HEK293 (cell line): ENCODE measurements around the gene STN1.

ENCODE experiments used
- CTCF ChIA-PET: fragments of 350-600 bp; formaldehyde crosslinking; extraction: SDS; loops from one replicate; lab custom pipeline; 2021; ENCODE audit warnings: antibody characterized with exemption; lab: Yijun Ruan, JAX
- POLR2A ChIA-PET: fragments of 300-600 bp; formaldehyde crosslinking; extraction: SDS; loops from one replicate; lab custom pipeline; 2020; ENCODE audit warnings: antibody characterized with exemption, inconsistent platforms; lab: Yijun Ruan, JAX
- H3K27ac ChIP-seq: fragments of 200-500 bp; sonication (Bioruptor generic); 2 replicates; pipeline ENCODE4 v1.5.1; 2014; ENCODE audit warnings: low read depth, low read length, control low read depth, inconsistent platforms; ENCODE audit errors: extremely low read depth
- H3K36me3 ChIP-seq, 2 experiments: fragments of 200-500 bp in 1 of 2; sonication (Bioruptor generic) in 1 of 2; 1 replicate in 1 of 2; 2 replicates in 1 of 2; pipeline ENCODE4 v1.5.1; 2014 to 2017; ENCODE audit warnings: inconsistent platforms in 2 of 2, low read length in 2 of 2; ENCODE audit not compliant: control insufficient read depth in 2 of 2, insufficient read depth in 1 of 2
- H3K4me1 ChIP-seq: fragments of 200-500 bp; sonication (Bioruptor generic); 2 replicates; pipeline ENCODE4 v1.5.1; 2014; ENCODE audit warnings: mild to moderate bottlenecking, low read length, inconsistent platforms; ENCODE audit not compliant: control insufficient read depth, insufficient read depth
- H3K4me3 ChIP-seq: 2 replicates; pipeline ENCODE4 v1.5.1; 2011; ENCODE audit warnings: low read depth, mild to moderate bottlenecking, control low read depth, low read length, moderate library complexity
- H3K9me3 ChIP-seq: fragments of 200-500 bp; sonication (Bioruptor generic); 2 replicates; pipeline ENCODE4 v1.5.1; 2014; ENCODE audit warnings: low read depth, low read length, inconsistent platforms; ENCODE audit not compliant: control insufficient read depth, insufficient read depth
- EGR2 ChIP-seq: fragments of 450-650 bp; formaldehyde crosslinking; IDR thresholded peaks from 2 replicates; pipeline ENCODE4 v1.5.1; 2016; ENCODE audit warnings: low read depth, missing biosample characterization, missing genetic modification characterization
- ELK4 ChIP-seq: IDR thresholded peaks from 2 replicates; pipeline ENCODE4 v1.6.1; 2011; ENCODE audit warnings: mild to moderate bottlenecking, low read depth, low read length, borderline replicate concordance
- GLIS2 ChIP-seq: fragments of 450-650 bp; formaldehyde crosslinking; IDR thresholded peaks from 2 replicates; pipeline ENCODE4 v1.5.1; 2016; ENCODE audit warnings: missing biosample characterization, missing genetic modification characterization
- IKZF3 ChIP-seq: fragments of 450-650 bp; IDR thresholded peaks from 2 replicates; pipeline ENCODE4 v1.5.0; 2018; ENCODE audit warnings: missing biosample characterization, mild to moderate bottlenecking, missing genetic modification characterization, moderate library complexity
- KLF17 ChIP-seq: fragments of 450-650 bp; formaldehyde crosslinking; IDR thresholded peaks from 2 replicates; pipeline ENCODE4 v1.5.1; 2016; ENCODE audit warnings: missing biosample characterization, missing genetic modification characterization
- KLF8 ChIP-seq: fragments of 450-650 bp; formaldehyde crosslinking; IDR thresholded peaks from 2 replicates; pipeline ENCODE4 v1.5.1; 2016; ENCODE audit warnings: missing biosample characterization, missing genetic modification characterization
- PRDM2 ChIP-seq: fragments of 450-650 bp; formaldehyde crosslinking; IDR thresholded peaks from 2 replicates; pipeline ENCODE4 v1.5.1; 2016; ENCODE audit warnings: missing biosample characterization, missing genetic modification characterization, borderline replicate concordance
- SCRT2 ChIP-seq: fragments of 450-650 bp; formaldehyde crosslinking; IDR thresholded peaks from 2 replicates; pipeline ENCODE4 v1.5.1; 2016; ENCODE audit warnings: missing biosample characterization, missing genetic modification characterization
- SP2 ChIP-seq: fragments of 450-650 bp; formaldehyde crosslinking; IDR thresholded peaks from 2 replicates; pipeline ENCODE4 v1.5.1; 2016; ENCODE audit warnings: missing biosample characterization, missing genetic modification characterization
- ZBTB44 ChIP-seq: fragments of 450-650 bp; IDR thresholded peaks from 2 replicates; pipeline ENCODE4 v1.5.1; 2018; ENCODE audit warnings: missing biosample characterization, mild to moderate bottlenecking, missing genetic modification characterization
- ZFHX2 ChIP-seq: fragments of 450-650 bp; formaldehyde crosslinking; conservative IDR thresholded peaks from 2 replicates; pipeline ENCODE4 v1.5.1; 2016; ENCODE audit warnings: missing biosample characterization, missing genetic modification characterization
- ZFP69B ChIP-seq: fragments of 450-650 bp; formaldehyde crosslinking; IDR thresholded peaks from 2 replicates; pipeline ENCODE4 v1.5.1; 2016; ENCODE audit warnings: missing biosample characterization, missing genetic modification characterization
- ZNF10 ChIP-seq: fragments of 450-650 bp; formaldehyde crosslinking; IDR thresholded peaks from 2 replicates; pipeline ENCODE4 v1.5.1; 2017; ENCODE audit warnings: missing biosample characterization, missing genetic modification characterization
- ZNF121 ChIP-seq: fragments of 450-650 bp; formaldehyde crosslinking; IDR thresholded peaks from 2 replicates; pipeline ENCODE4 v1.5.1; 2016; ENCODE audit warnings: missing biosample characterization, missing genetic modification characterization
- ZNF140 ChIP-seq: fragments of 450-650 bp; formaldehyde crosslinking; IDR thresholded peaks from 2 replicates; pipeline ENCODE4 v1.5.1; 2016; ENCODE audit warnings: missing biosample characterization, missing genetic modification characterization
- ZNF169 ChIP-seq: fragments of 450-650 bp; formaldehyde crosslinking; IDR thresholded peaks from 2 replicates; pipeline ENCODE4 v1.5.1; 2016; ENCODE audit warnings: missing biosample characterization, missing genetic modification characterization
- ZNF211 ChIP-seq: fragments of 450-650 bp; formaldehyde crosslinking; IDR thresholded peaks from 2 replicates; pipeline ENCODE4 v1.5.1; 2016; ENCODE audit warnings: low read depth, missing biosample characterization, missing genetic modification characterization
- ZNF266 ChIP-seq: fragments of 450-650 bp; formaldehyde crosslinking; IDR thresholded peaks from 2 replicates; pipeline ENCODE4 v1.5.1; 2016; ENCODE audit warnings: missing biosample characterization, missing genetic modification characterization, low read depth
- ZNF404 ChIP-seq: fragments of 450-650 bp; formaldehyde crosslinking; IDR thresholded peaks from 2 replicates; pipeline ENCODE4 v1.5.1; 2017; ENCODE audit warnings: missing biosample characterization, missing genetic modification characterization
- ZNF585B ChIP-seq: fragments of 450-650 bp; formaldehyde crosslinking; IDR thresholded peaks from 2 replicates; pipeline ENCODE4 v1.5.1; 2016; ENCODE audit warnings: missing biosample characterization, missing genetic modification characterization
- ZNF677 ChIP-seq: fragments of 450-650 bp; IDR thresholded peaks from 2 replicates; pipeline ENCODE4 v1.5.0; 2018; ENCODE audit warnings: missing biosample characterization, mild to moderate bottlenecking, missing genetic modification characterization, moderate library complexity
- ZNF791 ChIP-seq: fragments of 450-650 bp; formaldehyde crosslinking; IDR thresholded peaks from 2 replicates; pipeline ENCODE4 v1.5.1; 2016; ENCODE audit warnings: missing biosample characterization, missing genetic modification characterization
- ZSCAN5A ChIP-seq: fragments of 450-650 bp; formaldehyde crosslinking; IDR thresholded peaks from 2 replicates; pipeline ENCODE4 v1.5.1; 2016; ENCODE audit warnings: missing biosample characterization, missing genetic modification characterization

Gene STN1

GRCh38 chr10:103928784-103929183 is 10.8 kb upstream of the STN1 start:
- Histone ChIP-seq H3K4me3 (no peak overlapping the region), H3K36me3 (no peaks in the 10 kb centered on the region), H3K9me3 (no peaks in the 10 kb centered on the region), H3K27ac (no peak overlapping the region), H3K4me1 (no peaks in the 10 kb centered on the region)
- CTCF ChIA-PET, result interaction anchor here (1.3 kb wide), 1 partner anchor 336 kb away, joined by 4 read pairs; no protein-coding TSS in a partner anchor
- POLR2A ChIA-PET, result no interaction called here
- TF ChIP-seq ZNF585B (tag by site-specific recombination), result no peak
- no peak for TF ChIP-seq ZNF211
- TF ChIP-seq ZNF404 (tag by site-specific recombination), result no peak
- no peak for TF ChIP-seq SP2 (tag by site-specific recombination)
- no peak for TF ChIP-seq ELK4
- TF ChIP-seq ZSCAN5A (tag by site-specific recombination), result no peak
- TF ChIP-seq ZFHX2 (tag by site-specific recombination), result no peak
- TF ChIP-seq IKZF3 (tag by site-specific recombination), result no peak
- TF ChIP-seq ZNF140, result no peak
- TF ChIP-seq ZNF169 (tag by site-specific recombination), result no peak
- TF ChIP-seq SCRT2 (tag by site-specific recombination), result no peak
- no peak for TF ChIP-seq ZBTB44 (tag by site-specific recombination)
- TF ChIP-seq, all 188 proteins: peak for 0

- CTCF ChIA-PET, result no interaction called here
- no peak overlapping the region for H3K4me3 ChIP-seq
- no peaks in the 10 kb centered on the region for H3K4me1 ChIP-seq
- TF ChIP-seq ZNF211 (no peak), KLF17 (tag by site-specific recombination) (no peak), PRDM2 (tag by site-specific recombination) (no peak), IKZF3 (tag by site-specific recombination) (no peak), ZNF791 (tag by site-specific recombination) (no peak), ZFP69B (tag by site-specific recombination) (no peak), ZNF677 (tag by site-specific recombination) (no peak), ZNF121 (tag by site-specific recombination) (no peak), ZNF266 (tag by site-specific recombination) (no peak), GLIS2 (tag by site-specific recombination) (no peak), EGR2 (tag by site-specific recombination) (no peak), ZNF10 (tag by site-specific recombination) (no peak), KLF8 (tag by site-specific recombination) (no peak), ZNF585B (tag by site-specific recombination) (no peak)
- TF ChIP-seq, all 188 proteins: peak for 0
- Histone ChIP-seq H3K36me3 (no peaks in the 10 kb centered on the region), H3K27ac (no peak overlapping the region), H3K9me3 (no peaks in the 10 kb centered on the region)
- POLR2A ChIA-PET, result no interaction called here
These were observed 8.8 kb upstream of the STN1 start for GRCh38 chr10:103926722-103927319.
